Heart left ventricle (tissue), 13 donors: ENCODE results near the gene MAP7D3.

ENCODE experiments used
- POLR2A ChIP-seq, 2 donors: fragments of 450-650 bp; IDR thresholded peaks; one replicate each; pipeline ENCODE4 v1.6.1; 2017; ENCODE audit warnings: antibody characterized with exemption in 2 of 2, mild to moderate bottlenecking in 2 of 2, moderate library complexity in 2 of 2
- TF ChIP-seq, protein P1 (sequence below), 12 donors: fragments of 200-600 bp; sonication (generic) in 4 of 12; IDR thresholded peaks; one replicate each; pipeline versions ENCODE4 v1.5.0 to v1.8.0; 2018 to 2022; ENCODE audit warnings: antibody characterized with exemption in 12 of 12, mild to moderate bottlenecking in 5 of 12
- donor health status: ischemic (EF 13 %, LVEDD 7.1; RV severe dilation, severe dysfunction).
- donor health status: DM: no; HTN: yes; CAD: no.
- donor health status: DM: no; HTN: no; CAD: no.
- donor health status: ischemic (EF 25% LVEDD 6.9; RV normal size, moderate dysfunction).
- donor health status: ischemic (EF 25% LVEDD 5.7; RV mildly dilated, moderate dysfunction).
- donor health status: ischemic (EF 35%, LVEDD 5.7; RV mildly dilated, moderate dysfunction).
- donor health status: nonischemic (EF 11% LVEDD 7.7; RV severe dilation, severe dysfunction).
- donor health status: DM: yes; HTN: yes; CAD: no.
- donor health status: PGD.
- donor health status: ischemic (EF 29% LVEDD 5.4; RV normal size, mild dysfunction).
- donor health status: nonischemic (EF 23%, LVEDD 6.1; RV moderate dilation, normal function).

DNA sequence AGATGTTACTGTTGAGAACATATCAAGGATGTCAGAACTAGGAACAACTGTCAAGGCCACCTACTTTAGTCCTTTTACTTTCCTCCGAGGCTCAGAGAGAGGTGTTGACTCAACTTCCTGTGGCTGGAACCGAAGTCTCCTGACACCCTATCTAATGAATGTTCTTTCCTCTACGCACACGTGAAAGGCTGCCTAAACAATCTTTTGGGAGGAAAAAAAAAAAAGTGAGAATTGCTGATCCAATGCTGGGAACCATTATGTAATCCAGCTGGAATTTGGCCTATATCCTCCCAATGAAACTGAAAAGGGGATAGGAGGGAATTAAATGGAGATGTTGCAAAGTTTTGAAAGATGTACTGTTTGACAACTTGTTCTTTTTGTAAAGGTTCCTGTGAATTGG lies 8.3 kb upstream of the MAP7D3 start:
- TF ChIP-seq, protein P1, sequence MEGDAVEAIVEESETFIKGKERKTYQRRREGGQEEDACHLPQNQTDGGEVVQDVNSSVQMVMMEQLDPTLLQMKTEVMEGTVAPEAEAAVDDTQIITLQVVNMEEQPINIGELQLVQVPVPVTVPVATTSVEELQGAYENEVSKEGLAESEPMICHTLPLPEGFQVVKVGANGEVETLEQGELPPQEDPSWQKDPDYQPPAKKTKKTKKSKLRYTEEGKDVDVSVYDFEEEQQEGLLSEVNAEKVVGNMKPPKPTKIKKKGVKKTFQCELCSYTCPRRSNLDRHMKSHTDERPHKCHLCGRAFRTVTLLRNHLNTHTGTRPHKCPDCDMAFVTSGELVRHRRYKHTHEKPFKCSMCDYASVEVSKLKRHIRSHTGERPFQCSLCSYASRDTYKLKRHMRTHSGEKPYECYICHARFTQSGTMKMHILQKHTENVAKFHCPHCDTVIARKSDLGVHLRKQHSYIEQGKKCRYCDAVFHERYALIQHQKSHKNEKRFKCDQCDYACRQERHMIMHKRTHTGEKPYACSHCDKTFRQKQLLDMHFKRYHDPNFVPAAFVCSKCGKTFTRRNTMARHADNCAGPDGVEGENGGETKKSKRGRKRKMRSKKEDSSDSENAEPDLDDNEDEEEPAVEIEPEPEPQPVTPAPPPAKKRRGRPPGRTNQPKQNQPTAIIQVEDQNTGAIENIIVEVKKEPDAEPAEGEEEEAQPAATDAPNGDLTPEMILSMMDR (IDR thresholded peaks at IDR 0.05): no peak
- no peak for TF ChIP-seq POLR2A (IDR thresholded peaks at IDR 0.05)
